Stimulated activated CD8-positive, alpha-beta memory T cell treated with anti-CD3 and anti-CD28 coated beads, Interleukin-12 subunit alpha, Interleukin-12 subunit beta, amount 100 ng/mL, for 4 hours (primary cell): ENCODE results near the gene RITA1.

Source experiments
- DNase-seq: peaks from one replicate; pipeline ENCODE4 v3.0.0-alpha.2; 2020; ENCODE audit warnings: low read depth

Gene RITA1

DNA sequence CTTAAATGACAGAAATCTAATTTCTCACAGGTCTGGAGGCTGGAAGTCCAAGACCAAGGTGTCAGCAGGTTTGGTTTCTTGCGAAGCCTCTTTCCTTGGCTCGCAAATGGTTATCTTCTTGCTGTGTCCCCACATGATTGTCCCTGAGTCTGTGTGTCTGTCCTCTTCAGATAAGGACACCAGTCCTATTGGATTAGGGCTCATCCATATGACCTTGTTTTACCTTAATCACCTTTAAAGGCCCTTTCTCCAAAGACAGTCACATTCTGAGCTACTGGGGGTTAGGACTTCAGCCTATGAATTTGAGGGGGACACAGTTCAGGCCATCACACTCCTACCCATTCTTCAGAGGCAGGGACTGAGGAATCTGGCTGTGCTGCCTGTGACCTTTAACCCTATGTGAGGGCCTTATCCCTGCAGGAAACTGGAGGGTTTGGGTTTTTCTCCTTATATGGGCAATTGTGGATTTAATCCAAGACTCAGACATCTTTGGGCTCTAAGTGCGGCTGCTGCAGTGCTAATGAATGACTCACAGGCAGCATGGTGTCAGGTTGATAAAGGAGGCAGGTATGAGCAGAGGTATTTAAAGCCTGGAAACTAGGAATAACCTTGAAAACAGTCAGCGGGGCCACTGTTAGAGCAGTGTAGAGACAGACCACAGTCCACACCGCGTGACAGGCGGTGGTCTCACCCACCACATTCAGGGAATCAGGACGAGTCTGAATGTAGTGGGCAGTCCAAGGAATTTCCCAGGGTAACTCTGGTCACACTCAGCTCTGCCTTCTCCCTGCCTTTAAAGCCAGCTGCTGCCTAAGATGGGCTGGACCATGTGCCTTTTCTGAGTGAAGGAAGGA lies 45.9 kb downstream of the RITA1 start:
- no peak for DNase-seq

DNA sequence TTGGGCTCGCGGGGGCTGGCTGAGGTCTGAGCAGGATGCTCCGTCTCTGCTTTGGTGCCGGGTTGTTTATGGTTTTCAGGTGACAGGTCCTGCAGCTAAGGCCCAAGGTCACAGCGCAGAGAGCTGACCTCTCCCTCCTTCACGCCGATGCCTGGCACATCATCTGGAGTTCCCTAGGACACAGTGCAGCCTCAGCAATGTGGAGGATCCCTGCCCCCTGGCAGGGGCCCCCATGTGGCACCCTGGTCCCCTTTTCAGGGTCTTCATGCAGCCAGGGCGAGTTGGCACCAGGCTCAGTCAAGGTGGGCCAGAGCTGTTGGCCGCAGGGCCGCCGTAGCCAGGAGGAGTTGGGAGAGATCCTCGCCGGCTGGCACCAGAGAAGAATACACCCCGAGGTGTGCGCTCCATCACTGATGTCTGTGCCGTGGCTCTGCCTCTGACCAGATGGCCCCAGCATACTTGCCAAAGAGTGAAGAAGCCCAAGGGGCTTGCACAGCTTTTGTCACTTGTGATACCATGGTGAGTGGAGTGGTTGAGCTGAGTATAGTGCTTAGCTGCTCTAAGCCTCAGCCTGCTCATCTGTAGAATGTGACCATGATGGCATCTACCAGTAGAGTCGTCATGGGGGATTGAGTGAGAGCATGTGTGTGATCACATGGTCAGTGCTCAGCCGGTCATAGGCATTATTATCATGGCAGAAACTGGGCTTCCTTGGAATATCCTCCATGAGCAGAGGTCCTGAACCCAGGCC lies 46.7 kb downstream of the RITA1 start:
- no peak for DNase-seq

DNA sequence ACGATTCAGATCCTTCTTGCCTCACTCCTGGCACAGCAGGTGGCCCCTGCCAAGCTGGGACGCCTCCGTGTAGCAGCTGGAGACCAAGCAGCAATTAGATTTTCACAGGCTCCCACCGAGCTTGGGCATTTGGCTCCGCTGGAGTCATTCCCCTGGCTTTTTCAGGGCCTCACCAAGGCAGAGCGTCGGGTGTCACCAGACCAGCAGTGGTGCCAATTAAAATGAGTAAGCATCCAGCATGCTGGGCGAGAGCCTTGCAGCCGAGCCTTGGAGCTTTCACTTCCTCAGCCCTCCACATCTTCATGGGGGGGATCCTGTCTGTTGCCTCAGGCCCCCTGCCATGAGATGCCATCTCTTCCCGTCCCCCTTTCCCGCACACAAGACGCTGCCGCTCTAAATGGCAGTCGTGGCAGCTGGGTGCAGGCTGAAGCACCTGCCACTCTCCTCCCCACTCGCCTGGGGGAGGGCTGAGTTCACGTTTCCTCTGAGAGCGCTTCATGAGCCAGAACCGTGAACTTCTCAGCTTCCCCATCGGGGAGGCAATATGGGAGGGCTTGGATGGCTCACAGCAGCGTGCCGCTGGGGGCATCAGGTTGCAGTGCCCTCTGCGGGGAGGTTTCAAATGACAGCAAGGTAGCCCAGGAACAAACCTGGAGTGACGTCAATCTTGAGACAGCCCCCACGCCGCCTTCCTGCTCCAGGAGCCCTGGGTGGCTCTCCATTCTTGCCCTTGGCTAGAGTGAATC lies 47.5 kb downstream of the RITA1 start:
- DNase-seq, result peak; percentile 35

DNA sequence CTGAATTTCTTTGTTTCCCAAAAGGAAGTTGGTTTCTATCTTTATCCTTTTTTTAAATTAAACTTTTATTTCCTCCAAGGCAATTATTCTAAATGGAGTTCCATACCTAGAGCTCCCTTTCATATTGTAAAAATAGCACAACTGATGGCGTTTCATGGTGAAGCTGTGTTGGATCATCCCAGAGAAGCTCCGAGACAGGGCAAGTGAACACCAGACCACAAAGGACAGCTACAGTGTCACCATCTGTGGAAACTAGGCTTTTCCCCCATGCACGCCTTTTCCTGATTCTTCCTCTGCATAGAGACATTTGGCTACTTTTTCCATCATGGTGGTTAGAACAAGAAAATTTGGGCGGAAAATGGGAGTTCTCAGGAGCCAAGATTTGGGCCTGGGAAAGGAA lies 48.4 kb downstream of the RITA1 start:
- DNase-seq, result no peak

DNA sequence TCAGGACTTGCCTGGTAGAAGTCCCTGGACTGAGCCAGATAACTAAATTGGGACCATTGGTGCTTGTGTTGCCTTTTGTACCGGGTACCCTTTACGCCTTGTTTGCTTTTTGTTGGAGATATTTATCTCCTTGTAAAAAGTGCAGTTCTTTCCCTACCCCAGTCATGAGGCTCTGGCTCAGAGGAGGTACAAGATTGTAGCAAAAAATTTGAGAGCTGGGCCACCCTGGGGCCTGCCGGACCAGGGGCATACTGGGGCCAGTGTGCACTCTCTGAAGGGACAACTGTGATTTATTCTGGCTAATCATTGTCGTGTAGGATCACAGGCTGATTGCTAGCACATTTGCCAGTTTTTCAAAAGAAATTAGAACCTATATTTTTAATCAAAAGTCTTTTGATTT lies 49.0 kb downstream of the RITA1 start:
- DNase-seq, result no peak

DNA sequence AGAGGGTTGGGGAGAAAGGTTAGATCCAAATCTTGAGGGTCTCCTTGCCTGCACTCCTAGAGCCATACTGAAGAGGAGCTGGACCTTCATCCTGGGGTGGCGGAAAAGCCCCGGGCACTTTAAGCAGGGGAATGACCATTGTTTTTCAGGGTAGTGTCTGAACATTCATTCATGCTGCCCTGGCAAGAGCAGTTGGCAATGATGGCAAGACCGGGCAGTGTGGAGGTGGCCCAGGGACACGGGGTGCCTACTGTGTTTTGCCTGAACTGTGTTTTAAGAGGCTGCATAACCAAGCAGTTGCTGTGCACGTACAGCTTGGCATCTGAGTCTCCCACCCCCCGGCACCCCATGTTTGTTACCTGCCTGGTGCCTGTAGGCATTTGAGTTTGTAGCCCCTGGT lies 50.5 kb downstream of the RITA1 start:
- DNase-seq, result no peak

DNA sequence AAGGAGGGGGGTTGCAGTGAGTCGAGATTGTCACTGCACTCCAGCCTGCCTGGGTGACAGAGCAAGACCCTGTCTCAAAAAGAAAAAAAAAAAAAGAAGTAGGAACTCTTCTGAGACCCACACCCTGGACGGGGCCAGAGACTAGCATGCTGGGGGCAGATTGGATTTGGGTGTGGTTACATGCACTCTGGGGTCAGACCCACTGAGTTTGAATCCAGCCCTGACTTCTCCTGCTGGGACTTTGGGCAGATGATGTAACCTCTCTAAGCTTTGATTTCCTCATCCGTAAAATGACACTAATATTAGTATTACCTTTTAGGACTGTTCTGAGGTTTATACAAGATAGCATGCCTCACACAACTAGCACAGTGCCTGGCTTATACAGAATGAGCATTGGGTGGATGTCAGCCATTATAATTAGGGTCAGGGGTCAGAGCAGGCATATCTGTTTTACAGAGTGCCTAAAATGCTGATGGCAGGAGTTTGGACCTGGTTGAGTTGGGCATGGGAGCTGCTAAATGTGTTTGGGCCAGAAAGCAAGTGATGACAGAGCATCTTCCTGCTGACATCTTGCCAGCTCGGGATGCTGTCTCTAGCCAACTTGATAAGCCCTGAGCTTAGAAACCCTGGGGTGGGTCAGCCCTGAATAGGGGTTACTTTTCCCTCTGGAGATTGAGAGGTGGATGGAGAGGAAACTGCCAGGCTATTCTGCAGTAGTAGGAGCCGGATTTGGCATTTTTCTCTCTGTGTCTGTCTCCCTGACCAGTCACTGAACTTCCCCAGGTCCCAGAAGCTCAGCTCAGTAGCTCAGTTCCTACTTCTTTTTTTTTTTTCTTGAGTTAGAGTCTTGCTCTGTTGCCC lies 51.2 kb downstream of the RITA1 start:
- DNase-seq, result no peak

DNA sequence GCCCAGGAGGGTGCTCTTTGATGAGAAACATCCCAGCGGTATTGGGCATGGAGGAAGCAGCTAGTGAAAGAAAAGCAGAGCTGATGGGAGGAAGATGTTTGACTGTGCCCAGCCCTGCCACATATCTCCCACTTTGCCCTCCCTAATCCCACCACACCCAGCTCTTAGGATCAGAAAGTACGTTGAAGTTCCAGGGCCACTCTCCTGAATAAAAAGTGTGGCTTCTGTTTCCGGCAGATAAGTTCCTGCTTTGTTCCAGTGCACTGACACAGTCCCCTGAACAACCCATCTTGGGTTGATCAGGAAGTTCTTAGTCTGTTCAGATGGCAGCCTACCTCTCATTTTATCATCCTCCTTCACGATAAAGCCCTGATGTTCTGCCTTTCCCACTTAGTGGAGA lies 52.2 kb downstream of the RITA1 start:
- no peak for DNase-seq

DNA sequence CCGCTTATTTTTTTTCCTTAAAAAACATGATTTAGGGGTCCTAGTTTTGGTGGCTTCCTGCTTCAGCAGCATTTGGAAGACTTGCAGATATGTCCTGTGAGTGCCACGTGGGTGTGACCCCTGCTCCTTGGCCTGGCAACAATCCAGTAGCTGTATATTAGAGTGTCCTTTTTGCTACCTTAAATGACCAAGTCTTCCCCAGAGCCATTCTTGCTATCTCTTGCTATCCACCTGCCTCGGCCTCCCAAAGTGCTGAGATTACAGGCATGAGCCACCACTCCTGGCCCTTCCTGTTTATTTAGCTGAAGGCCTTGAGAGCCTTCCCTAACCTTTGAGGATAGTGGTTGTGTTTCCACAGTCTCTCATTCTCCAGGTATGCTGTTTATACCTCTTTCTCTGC lies 52.8 kb downstream of the RITA1 start:
- DNase-seq, result no peak

DNA sequence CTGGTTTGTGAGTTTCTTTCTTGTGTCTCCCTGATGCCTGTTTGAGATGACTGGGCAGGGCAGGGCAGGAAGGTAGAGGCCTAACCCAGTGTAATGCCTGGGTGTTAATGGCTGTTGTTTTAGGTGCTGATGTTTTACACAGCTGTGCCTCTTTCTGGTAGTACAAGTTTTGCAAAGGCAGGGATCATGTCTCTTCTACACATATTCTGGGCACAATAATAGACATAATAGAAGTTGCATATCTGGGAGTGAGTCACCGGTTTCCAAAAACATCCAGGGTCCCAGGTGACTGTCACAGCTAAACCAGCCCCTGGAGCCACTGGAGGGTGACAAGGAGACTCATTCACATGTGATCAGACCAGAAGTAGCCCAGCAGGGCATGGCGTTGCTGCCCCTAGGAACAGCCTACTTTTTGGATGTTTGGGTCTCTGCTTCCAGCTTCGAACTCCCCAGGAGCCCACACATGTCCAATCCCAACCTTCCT lies 53.8 kb downstream of the RITA1 start:
- no peak for DNase-seq

DNA sequence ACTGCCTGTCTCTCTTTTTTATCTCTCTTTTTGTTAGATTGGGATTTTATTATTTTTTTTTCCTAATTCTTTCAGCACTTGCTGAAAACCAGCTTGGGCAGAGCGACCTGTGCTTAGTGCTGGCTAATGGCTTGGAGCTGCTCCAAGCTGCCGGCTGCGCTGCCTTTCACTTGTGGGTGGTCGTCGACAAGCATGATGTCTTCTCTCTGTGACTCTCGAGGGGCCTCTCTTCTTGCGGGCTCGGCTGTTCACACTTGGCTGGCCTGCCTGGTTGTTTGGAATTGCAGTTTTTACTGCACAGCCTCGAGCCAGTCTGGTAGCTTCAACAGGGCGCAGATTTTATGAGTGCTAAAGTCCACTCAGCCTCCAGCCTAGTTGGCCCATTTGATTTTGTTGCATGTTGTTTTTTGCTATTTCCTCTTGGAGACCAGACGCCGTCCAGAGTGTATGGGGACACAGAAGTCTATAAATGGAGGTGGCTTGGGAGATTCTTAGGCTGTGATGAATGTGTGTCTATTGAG lies 54.4 kb downstream of the RITA1 start:
- DNase-seq, result no peak

DNA sequence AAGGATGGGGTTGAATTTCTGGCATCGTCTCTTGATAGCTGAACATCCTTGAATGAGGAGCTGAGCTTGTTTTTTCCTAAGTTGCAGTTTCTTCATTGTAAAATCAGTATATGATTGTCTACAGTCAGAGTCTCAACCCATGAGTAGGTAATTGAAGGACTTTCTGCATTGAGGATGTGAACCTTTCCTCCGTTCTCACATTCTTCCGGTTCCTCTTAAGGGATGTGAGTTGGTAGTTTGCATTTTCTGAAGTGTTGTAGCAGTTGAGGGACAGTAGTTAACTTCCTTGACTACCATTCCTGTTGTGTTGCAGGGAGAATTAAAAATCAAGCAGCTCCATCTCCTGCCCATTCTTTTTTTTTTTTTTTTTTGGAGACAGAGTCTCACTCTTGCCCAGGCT lies 54.9 kb downstream of the RITA1 start:
- no peak for DNase-seq

DNA sequence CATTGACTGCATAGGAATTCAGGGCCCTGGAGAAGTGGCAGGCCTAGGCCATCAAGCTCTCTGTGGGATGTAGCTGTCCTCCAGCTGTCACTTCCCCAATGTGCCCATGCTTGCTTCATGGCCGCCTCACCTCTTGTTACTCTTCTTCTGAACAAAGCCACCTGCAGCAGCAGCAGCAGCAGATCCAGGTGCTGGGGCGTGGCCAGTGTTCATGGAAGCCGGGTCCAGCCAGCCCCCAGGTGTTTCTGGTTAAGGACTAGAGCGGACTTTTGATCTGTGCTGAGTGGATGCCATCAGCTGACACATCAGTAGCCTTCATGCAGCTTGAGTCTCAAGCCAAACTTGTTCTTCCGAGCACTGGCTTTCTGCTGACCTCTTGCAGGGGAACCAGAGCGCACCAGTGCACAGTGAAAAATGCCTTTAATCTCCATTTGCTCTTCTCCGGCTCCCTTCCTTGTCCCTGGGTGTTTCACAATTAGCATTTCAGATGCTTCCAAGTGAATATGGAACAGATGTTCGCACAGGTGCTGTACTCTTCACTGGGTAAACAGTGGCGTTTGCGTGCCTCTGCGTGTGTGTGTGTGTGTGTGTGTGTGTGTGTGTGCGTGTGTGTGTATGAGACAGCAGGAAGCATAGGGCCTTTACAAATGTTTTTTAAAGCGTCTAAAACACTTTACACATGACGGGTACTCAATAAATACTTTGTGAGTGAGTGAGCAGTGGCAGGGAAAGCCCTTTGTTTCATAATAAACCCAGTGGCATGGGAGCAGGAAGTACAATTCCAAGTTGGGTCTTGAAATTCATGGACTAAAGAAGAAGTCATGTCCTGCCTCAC lies 55.9 kb downstream of the RITA1 start:
- no peak for DNase-seq
